Inflammatory macrophage (primary cell): ENCODE data around the gene FPGS.
"Not testable (repeated sequence)": the region's sequence is repeated elsewhere in the genome, so short reads cannot be mapped to it uniquely, and the experiment has no call there.

Experiments used
- DNase-seq, 2 donors: peaks; one replicate each; pipeline ENCODE4 v3.0.0-alpha.2; 2020 to 2022

Gene FPGS

DNA sequence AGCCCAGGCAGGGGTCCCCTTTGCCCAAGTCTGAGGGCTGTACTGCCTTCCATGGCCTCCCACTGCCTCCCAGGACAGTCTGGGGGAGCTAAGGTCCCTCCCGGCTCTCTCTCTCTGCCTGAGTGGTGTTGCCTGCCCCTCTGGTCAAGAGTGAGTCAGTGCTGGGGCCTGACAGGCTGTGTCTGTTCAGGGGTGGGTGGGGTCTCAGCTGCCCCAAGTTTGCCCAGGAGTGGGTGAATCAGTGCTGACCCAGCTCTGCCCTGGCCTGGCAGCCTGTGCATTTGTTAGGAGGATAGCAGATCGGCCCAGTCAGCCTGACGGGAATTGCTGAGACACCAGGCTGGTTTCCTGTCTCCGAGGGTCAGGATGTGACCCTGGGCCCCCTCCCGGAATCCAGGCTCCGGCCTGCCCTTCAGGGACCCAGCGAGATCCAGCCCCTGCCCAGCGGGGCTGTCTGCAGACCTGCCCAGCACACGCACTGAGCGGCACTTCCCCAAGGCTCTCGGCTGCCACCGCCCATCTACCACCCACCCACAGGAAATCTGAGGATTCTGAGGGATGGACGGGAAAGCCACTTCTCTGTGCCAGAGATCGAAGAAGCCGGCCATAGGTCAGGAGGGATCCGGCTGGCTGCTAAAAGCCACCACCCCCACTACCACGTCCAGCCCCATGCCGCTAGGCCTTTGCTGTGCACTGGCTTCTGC lies 35.8 kb downstream of the FPGS start:
- peak; percentile 92 to 97 for DNase-seq

DNA sequence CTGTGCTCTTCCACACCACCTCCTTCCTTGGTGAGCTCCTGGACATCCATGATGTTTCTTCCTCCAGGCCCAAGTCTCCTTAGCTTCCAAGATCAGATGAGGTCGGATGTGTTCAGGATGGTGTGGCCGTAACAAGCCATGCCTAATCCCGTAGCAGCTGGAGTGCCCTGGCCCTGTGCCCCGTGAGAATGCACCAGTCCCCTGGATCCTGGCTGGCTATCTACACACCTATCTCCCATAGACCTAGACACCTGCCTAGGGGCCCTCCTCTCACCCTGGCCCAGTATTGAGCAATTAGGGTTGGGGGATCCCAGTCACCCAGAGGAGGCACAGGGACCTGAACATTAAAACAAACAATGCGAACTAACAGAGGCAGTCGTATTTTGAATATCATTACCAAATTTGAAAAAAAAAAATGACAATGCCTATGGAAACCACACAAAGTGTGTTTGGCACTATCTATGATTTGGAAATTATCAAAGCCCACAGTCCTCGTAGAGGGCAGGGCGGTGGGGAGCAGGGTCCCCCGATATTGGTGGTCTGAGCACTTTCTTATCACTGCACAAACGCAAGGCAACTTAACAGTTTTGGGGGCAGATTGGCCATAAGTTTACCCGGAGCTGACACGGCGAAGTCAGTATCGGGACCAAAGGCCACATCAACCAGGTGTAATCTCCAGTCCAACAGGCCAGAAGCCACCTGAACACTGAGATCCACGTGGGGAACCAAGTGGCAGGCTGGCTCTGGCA lies 38.6 kb downstream of the FPGS start:
- DNase-seq, result no peak

DNA sequence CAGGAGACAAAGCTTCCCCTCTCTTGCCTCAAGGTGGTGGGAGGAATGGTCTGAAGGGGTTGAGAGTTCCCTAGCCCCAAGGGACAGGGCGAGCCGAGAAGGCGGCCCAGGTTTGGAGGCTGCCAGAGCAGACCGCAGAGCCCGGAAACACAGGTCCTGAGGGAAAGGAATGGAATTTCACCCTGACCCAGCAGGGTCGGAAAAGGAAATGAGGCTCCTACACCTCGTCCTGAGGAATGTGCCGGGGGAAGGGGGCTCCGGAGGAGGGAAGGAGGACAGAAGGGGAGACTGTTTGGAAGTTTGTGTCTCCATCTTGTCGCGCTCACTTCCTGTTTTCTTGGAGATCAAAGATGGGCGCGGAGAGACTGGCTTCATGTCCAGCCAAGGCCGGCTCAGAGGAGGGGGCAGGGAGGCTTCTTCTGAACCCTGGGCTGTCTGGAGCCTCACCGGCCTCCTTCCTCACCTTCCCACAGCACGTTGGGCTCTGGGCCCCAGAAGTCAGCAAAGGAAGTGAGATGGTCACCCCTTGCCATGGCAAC lies 42.2 kb downstream of the FPGS start:
- DNase-seq, result no peak

DNA sequence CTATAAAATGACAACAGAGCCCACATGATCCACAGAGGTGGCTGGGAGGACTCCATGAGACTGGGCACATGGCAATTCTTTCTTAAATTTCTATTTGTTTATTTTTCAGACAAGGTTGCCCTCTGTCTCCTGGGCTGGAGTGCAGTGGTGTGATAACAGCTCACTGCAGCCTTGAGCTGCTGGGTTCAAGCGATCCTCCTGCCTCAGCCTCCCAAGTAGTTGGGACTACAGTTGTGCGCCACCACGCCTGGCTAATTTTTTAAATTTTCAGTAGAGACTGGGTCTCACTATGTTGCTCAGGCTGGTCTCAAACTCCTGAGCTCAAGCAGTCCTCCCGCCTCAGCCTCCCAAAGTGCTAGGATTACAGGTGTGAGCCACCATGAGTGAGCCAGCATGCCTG lies 42.9 kb downstream of the FPGS start:
- not testable (repeated sequence) for DNase-seq

DNA sequence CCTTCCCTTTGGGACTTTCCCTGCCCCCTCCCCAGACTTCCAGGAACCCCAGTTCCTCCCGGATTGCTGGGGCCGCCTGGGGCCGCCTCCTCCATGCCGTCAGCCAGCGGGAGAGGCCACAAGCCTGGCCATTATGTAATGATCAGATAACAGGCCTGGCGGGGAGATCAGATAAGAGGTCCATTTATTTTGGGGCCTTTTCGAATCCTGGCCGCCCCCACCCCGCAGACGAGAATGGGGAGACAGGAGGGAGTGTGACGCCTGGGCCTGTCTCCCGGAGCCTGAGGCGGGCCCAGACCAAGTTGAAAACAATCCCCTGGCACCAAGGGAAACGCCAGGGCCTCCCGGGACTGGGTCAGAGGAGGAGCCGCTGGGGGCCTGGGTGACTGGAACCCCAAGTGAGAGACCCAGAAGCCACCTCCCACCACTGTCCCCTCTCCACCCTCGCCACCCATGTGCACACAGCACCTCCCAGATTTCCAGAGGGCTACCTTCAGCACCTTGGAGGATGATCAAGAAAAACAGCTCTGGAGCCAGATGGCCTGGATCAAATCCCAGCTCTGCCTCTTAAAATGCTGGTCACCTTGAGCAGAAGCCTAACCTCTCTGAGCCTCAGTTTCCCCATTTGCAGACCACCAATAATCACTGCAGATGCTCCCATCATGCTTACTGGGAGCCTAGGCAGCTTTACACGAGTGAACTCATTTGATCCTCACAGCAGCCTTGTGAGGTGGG lies 43.9 kb downstream of the FPGS start:
- no peak for DNase-seq

DNA sequence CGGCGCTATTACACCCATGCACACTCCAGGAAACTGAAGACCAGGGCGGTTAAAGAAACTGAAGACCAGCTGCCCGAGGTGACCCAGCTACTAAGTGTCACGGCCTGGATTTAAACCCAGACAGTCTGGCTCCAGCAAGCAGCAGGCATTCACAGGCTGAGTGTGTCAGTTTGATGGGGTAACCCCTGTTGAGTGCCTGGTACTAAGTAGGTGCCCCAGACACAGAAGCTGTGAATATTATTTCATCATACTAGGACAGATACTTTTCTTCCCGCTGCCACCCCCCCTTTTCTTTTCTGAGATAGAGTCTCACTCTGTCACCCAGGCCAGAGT lies 44.5 kb downstream of the FPGS start:
- peak in 1 of 2 donors; percentile 61 for DNase-seq

DNA sequence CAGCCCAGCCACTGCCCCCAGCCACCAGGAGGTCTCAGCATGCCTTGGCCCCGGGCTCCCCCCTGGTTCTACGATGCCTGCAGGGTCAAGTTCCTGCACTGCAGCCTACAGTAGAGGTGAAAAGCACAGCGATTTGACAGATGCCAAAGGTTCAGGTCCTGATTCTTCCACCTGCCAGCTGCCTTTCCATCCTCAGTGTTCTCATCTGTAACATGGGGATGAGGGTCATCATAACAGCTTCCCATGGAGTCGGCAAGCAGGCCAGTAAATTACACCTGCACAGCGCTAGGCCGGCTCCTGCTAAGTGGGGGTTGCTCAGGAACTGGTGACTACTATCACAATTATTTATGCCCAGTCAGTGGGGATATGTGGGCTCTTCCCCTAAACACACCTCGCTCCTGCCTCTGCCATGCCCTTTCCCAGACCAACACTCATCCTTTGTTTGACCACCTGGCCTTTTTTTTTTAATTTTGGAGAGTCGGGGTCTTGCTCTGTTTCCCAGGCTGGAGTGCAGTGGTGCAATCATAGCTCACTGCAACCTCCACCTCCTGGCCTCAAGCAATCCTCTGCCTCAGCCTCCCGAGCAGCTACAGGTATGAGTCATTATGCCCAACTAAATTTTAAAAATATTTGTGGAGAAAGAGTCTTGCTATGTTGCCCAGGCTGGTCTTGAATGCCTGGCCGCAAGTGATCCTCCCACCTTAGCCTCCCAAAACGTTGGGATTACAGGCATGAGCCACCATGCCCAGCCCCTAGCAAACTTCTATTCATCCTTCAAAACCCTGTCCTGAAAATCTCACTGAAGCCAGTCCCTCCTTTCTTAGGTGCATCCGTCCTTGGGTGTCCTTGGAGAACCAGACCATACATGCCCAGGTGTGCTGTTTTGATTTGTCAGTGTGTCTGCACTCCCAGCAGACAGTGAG lies 45.4 kb downstream of the FPGS start:
- no peak for DNase-seq

DNA sequence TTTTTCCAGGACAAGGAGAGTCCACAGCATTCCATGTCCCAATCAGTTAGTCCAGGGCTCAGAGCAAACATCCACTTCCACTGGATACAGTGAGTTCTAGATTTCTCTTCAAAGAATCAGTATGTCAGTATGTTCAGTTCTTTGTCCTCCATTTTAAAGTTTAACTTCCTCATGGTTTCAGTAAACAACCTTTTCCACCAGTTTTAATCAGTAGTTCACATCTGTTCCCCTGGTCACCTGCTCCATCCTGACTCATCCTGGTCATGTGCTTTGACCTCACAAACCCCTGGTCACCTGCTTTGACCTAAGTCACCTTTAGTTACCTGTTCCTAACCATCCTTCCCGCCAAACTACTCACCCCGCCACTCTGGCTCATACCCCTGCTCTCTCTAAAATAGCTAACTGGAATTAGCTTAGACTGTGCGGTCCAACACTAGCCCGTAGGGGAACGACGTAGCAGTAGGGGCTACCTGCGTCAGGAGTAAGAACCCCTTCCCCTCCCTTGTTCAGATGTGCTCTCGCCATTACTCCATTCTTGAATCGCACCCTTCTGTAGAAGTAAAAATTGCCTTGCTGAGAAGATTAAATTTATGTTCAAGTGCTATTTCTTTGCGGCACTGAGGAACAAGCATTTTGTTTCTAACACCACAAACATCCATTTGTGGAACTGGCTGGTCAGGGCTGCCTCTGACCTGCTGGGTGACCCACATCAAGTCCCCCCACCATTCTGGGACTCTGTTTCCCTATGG lies 46.2 kb downstream of the FPGS start:
- DNase-seq, result no peak

DNA sequence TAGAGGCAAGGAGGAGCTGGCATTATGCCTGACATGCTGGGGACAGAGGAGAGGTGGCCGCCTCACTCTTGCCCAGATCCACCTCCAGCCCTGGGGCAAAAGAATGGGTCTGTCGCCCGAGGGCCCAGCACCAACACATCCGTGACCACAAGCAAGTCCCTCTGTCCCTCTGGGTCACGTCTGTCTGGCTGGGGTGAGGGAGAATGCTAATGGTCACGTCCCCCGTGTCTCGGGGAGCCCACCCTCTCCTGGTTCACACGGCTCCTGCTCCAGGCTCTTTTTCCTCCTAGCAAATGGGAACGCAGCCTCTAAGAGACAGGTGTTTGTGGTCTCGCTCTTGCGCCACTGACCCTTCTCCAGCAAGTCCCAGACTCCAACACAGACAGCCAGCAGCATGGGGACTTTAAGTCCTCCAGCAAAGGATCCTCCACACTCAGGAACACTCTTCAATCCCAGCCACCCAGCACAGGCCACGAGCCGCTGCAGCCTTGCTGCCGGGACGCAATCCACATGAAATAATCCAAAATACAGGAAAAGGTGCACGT lies 47.7 kb downstream of the FPGS start:
- no peak for DNase-seq

DNA sequence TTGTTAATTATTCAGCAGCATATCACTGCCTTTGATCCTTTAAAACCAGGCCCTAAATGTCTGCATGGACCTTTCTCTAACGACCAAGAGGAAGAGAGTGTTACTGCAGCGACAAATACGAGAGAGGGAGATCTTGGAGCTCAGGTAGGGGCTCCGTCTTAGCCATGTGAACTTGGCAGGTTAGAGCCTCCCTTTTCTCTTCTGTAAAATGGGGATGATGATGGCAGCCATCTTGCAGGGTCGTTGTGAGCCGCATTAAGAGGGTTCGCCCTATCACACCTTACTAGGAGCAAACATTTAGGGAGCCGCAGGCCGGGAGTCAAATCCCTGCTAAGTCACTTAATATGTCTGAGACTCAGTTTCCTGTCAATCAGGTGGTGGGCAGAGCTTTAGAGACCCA lies 50.1 kb downstream of the FPGS start:
- no peak for DNase-seq

DNA sequence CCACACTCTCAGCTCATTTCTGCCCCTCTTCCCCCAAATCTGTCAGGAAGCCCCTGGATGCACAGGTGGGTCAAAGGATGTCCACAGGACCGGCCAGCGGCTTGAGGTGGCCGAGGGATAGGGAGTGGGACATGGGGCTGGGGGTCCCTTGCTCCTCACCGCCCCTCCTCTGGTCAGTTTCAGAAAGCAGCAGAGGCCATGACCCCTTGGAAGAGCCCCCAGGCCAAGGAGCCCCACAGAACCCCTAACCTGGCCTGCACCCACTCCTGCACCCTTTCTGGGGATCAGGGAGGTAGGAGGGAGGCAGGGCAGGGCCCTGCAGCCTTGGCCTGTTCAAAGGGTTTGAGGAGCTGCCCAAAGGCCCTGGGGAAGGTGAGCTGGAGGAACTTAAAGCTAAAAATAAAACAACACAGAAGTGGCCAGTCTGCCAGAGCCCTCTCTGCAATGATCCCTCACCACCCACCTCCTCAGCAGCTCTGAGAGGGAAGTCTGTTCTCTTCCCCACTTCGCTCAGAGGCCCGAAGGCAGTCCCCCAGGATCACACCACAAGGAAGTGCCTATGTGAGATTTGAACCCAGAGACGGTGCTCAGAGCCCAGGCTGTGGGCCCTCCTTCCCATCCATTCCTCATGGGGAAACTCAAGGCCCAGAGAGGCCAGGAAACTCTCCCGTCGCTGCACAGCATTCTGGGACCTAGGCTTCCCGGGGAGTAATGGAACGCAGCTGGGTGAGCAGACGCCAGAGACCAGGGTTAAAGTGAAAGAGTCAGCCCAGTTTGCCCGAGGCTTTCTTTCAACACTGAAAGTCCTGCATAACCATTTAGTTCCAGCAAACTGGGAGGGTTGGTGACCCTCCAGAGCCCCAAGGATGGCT lies 50.9 kb downstream of the FPGS start:
- DNase-seq, result peak; percentile 66 to 81

DNA sequence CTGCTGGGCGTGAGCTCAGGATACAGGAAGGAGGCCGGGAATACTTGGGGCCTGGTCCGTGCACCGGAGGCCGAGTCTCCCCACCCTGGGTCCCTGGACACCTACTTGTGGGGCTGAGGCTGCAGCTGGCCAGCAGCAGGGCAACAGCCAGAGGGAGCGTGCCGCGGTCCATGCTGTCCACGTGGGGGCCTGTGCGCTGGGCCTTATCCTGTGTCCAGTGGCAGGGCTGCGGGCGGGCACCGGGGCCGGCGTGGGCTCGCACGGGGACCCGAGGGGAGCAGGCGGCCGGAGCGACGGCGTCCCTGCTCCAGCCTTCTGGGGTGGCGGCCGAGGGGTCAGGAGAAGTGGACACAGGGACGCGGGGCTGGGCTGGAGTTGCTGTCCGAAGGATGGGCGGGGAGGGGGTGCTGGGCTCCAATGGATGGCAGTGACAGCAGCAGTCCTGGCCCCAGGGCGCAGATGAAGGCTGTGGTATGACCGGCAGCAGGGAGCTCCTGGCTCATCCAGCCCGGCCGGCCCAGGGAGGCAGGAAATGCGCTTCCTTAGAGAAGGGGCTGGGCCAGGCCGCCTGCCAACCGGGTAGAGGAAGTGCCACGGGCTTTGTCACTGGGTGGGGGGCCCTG lies 51.6 kb downstream of the FPGS start, which contains the start of gene ENG:
ENG (minus strand) TSS at position 475 of the 623 bp plus-strand sequence; CDS start at position 172, 303 bp downstream.
- DNase-seq, result peak in 1 of 2 donors; percentile 64

DNA sequence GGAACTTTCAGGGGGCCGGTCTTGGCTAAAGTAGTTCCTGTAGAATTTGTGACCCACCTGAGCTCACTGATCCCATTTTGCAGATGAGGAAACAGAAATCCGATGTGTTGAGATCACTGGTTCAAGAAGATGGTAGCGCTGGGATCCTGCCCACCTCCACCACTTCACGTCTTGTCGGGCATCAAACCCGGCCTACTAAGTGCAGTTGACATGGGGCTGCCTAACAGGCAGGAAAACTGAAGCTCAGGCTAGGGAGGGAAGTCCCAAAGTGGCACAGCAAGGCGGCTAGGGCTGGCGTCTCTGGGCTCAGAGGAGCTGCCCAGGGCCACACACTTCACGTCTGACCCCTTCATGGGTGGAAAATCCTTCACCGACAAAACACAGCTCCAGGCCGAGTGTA lies 52.3 kb downstream of the FPGS start:
- DNase-seq, result no peak

DNA sequence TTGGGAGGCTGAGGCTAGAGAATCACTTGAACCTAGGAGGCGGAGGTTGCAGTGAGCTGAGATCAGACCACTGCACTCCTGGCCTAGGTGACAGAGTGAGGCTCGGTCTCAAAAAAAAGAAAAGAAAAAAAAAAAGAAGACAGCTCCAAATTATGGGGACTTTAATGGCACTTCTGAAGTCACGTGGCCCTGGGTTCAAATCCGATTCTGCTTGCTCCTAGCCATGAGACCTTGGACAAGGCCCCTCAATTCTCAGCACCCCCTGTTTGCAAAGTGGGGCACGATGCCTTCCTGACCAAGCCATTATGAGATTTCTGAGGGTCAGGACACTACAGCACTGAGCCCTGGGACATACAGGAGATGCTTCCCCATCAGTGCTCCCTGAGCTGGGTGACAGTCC lies 52.8 kb downstream of the FPGS start:
- DNase-seq, result no peak

DNA sequence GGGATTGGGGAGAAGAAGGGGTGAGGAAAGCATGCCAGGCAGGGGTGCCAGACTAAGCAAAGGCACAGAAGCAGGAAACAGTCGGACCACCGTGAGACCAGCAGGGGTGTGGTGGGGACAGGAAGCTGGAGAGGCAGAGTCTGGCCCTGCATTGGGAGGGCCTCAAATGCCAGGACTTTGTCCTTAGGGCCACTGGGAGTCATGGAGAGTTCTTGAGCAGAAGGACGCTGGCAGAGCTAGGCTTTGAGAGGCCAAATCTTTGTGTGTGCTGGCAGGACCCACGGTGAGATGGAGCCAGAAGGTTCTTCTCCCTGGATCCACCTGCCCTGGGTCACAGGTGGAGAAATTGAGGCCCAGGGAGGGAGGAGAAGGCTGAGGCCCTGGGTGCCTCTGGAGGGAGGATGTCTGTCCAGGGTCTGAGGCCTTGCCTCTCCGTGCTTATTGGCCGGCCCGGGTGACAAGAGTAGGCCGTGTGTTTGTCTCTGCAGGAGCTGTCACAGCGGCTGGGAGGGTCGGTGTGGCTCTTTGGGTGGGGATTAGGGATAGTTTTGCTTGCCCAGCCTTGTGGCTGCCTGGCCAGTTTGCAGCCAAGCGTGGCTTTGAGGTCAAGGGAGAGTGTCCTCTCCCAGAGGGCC lies 53.5 kb downstream of the FPGS start:
- DNase-seq, result no peak

DNA sequence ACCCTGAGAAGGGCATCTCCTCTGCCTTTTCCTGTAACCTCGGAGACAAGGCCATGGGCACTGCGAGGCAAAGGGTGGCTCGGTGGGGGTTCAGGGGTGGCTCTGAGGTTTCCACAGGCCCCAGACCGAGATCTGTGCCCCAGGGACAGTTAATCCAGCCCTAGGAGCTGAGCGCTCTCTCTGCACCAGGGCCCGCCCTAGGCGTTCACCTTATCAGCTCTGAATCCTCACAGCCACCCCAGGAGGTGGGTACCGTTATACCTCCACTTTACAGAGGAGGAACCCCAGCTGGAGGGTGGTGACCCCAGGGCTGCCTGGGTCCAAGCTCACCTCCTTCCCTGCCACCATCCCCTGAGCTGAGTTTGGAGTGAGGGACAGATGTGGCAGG lies 54.0 kb downstream of the FPGS start:
- no peak for DNase-seq

DNA sequence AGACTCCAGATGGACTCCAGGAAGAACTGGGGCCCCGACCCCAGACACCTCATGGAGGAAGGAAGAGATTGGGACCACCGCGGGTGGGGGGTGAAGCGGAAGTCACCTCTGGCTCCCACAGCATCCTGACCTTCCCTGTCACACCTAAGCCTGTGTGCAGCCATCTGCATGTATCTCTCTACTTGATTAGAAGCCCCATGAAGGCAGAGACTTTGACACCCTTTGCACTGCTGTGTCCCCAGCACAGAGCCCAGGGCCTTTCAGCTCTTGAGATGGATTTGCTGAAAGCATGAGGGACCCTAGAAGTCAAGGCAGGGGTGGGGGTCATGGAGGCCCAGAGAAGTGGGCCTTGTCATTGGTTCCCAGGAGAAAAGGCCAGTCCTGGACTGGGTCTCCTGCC lies 54.6 kb downstream of the FPGS start:
- DNase-seq, result no peak

DNA sequence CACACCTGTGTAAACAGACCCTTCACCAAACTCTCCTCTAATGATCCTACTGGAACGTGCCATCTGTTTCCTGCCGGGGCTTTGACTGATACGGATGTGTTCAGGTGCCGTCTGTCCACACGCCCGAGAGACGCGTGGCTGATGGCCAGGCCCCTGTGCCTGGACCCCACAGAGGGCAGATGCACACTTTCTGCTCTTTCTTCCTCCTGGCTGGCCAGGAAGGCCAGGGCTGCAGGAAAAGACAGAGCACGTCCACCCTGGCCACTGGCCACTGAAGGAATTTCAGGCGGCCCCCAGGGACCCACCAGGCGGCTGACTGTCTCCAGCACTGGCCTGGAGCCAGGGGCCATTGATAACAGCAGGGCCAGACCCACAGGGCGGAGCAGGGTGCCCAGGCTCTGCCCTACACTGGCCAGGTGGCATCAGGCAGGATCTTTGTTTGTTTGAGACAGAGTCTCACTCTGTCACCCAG lies 55.4 kb downstream of the FPGS start:
- DNase-seq, result no peak

DNA sequence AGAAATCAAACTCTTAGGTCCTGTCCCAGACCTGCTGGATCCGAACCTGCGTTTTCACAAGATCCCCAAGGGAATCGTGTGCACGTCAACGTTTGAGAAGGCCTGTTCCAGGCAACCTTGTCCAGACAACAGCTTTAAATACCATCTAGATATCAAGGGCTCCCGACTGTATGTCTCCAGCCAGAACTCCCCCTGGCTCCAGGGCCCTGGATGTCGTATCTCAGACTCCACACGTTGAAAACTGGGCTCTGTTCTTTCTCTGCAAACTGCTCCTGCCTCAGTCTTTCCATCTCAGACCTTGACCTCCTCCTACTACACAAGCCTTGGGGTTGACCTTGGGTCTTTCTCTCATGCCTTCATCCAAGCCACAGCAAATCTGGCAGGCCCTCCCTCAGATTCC lies 57.6 kb downstream of the FPGS start:
- DNase-seq, result no peak
